Measurements from ENCODE around the gene IBA57. TPM values are rescaled to one million over a fixed set of nuclear protein-coding genes. Genes with fewer than 3 reads are reported as not detected.

IBA57 gene
- total RNA-seq, 1 donor from 2014 or later, result 2.0 TPM

- DNase-seq (ENCODE audit: low read depth), result peak; percentile 69
- H3K4me3 ChIP-seq (ENCODE audit: low read depth, low read length), result no peak overlapping the region
- TF ChIP-seq CTCF (conservative IDR thresholded peaks at IDR 0.05; ENCODE audit: low read depth, low read length), result no peak
Observed at GRCh38 chr1:228228601-228229074, 63.0 kb downstream of the IBA57 start.

GRCh38 chr1:228231189-228231588, 65.6 kb downstream of the IBA57 start:
- TF ChIP-seq CTCF (conservative IDR thresholded peaks at IDR 0.05; ENCODE audit: low read depth, low read length), result no peak
- no peak overlapping the region for H3K4me3 ChIP-seq (ENCODE audit: low read depth, low read length)
- DNase-seq (ENCODE audit: low read depth), result no peak

Other genes starting within 250 kb of the IBA57 start
- 2.1 and 2.7 TPM in 2 replicates for gene WNT9A, start 217.9 kb upstream of the IBA57 start, total RNA-seq
- gene WNT3A, start 158.8 kb upstream of the IBA57 start, total RNA-seq, result not detected in 2 replicates
- 303 and 476 TPM in 2 replicates for gene ARF1, start 83.1 kb upstream of the IBA57 start, total RNA-seq
- 23.8 and 27.6 TPM in 2 replicates for gene C1orf35, start 62.5 kb upstream of the IBA57 start, total RNA-seq
- gene MRPL55, start 56.5 kb upstream of the IBA57 start, total RNA-seq, result 130 and 142 TPM in 2 replicates
- 242 and 269 TPM in 2 replicates for gene GUK1, start 25.5 kb upstream of the IBA57 start, total RNA-seq
- gene GJC2, start 15.9 kb upstream of the IBA57 start, total RNA-seq, result 0.14 and 0.69 TPM in 2 replicates
- 2.0 and 20.6 TPM in 2 replicates for gene OBSCN, start 42.2 kb downstream of the IBA57 start, total RNA-seq
- 40.2 and 40.3 TPM in 2 replicates for gene TRIM11, start 241.0 kb downstream of the IBA57 start, total RNA-seq

Data from epithelial cell of proximal tubule (primary cell).